ENCODE data around the gene SCFD2.

GRCh38 chr4:53123819-53124218 is 242.0 kb downstream of the SCFD2 start:
- no peak for TF ChIP-seq RAD21 (conservative IDR thresholded peaks at IDR 0.05)
- no peak for TF ChIP-seq REST (IDR thresholded peaks at IDR 0.05; ENCODE audit: borderline replicate concordance)
- TF ChIP-seq CTCF (IDR thresholded peaks at IDR 0.05; ENCODE audit: poor library complexity, severe bottlenecking) = no peak
- TF ChIP-seq EZH2 (IDR thresholded peaks at IDR 0.05; ENCODE audit: borderline replicate concordance, insufficient read depth, low read length, poor library complexity, severe bottlenecking) = no peak
- TF ChIP-seq POLR2AphosphoS5 (IDR thresholded peaks at IDR 0.05) = no peak
- TF ChIP-seq MXI1 (conservative IDR thresholded peaks at IDR 0.05; ENCODE audit: poor library complexity, severe bottlenecking) = no peak
- TF ChIP-seq TAF1 (IDR thresholded peaks at IDR 0.05; ENCODE audit: low read depth) = no peak
- no peak for TF ChIP-seq SMC3 (conservative IDR thresholded peaks at IDR 0.05; ENCODE audit: poor library complexity)
- no peak for TF ChIP-seq EP300 (conservative IDR thresholded peaks at IDR 0.05; ENCODE audit: poor library complexity, severe bottlenecking)
